ENCODE results near the gene NBPF1. TPM values are rescaled to one million over a fixed set of nuclear protein-coding genes. Genes with fewer than 3 reads are reported as not detected.

The NBPF1 gene
- total and polyA plus RNA-seq, 9 of the 15 experiments (the other 6 are each of a cell fraction or from before 2014, with no cell fraction given), result 5.2 to 42.6 (median 24.1) TPM

DNA sequence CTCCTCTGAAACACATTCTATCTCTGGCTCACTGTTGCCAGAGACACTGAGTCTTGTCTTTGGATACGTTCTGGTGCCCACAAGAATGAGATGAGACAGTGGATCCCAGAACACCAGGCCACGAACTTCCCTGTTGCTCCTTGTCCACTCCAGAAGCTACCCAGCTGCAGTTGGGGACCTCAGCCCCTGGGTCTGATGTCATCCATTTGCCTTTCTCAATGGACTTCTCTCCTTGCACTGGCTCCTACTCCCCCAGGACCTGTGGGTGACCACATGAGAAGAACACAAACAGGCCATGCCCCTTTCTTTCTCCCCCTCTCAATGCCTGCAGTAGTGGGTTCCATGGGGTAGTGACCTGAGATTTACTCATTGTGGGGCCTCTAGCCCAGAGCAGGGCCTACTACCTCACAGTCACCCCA lies 5.9 kb downstream of the NBPF1 start (continued):
- no peak for TF ChIP-seq TFAM (CRISPR knock-in tag; conservative IDR thresholded peaks at IDR 0.05)
- TF ChIP-seq ZNF57 (CRISPR knock-in tag; IDR thresholded peaks at IDR 0.05), result no peak
- no peak for TF ChIP-seq SAFB (IDR thresholded peaks at IDR 0.05; ENCODE audit: borderline replicate concordance, low read depth, low read length)
- TF ChIP-seq HNRNPH1 (optimal IDR thresholded peaks at IDR 0.05; ENCODE audit: low read depth, low read length), result no peak
- no peak for TF ChIP-seq POU5F1 (IDR thresholded peaks at IDR 0.05; ENCODE audit: borderline replicate concordance, low read depth, low read length, partially characterized antibody)
- TF ChIP-seq EWSR1 (IDR thresholded peaks at IDR 0.05; ENCODE audit: borderline replicate concordance, low read depth, partially characterized antibody), result no peak
- TF ChIP-seq ZFX (CRISPR knock-in tag; IDR thresholded peaks at IDR 0.05), result no peak
- no peak for TF ChIP-seq CSDE1 (IDR thresholded peaks at IDR 0.05)
- TF ChIP-seq PHF21A (IDR thresholded peaks at IDR 0.05; ENCODE audit: borderline replicate concordance, low read depth), result no peak
- TF ChIP-seq E2F3 (CRISPR knock-in tag; IDR thresholded peaks at IDR 0.05), result no peak
- TF ChIP-seq ZNF165 (CRISPR knock-in tag; IDR thresholded peaks at IDR 0.05; ENCODE audit: borderline replicate concordance), result no peak
- no peak for TF ChIP-seq ZC3H4 (CRISPR knock-in tag; IDR thresholded peaks at IDR 0.05; ENCODE audit: borderline replicate concordance)
- TF ChIP-seq, protein P1, sequence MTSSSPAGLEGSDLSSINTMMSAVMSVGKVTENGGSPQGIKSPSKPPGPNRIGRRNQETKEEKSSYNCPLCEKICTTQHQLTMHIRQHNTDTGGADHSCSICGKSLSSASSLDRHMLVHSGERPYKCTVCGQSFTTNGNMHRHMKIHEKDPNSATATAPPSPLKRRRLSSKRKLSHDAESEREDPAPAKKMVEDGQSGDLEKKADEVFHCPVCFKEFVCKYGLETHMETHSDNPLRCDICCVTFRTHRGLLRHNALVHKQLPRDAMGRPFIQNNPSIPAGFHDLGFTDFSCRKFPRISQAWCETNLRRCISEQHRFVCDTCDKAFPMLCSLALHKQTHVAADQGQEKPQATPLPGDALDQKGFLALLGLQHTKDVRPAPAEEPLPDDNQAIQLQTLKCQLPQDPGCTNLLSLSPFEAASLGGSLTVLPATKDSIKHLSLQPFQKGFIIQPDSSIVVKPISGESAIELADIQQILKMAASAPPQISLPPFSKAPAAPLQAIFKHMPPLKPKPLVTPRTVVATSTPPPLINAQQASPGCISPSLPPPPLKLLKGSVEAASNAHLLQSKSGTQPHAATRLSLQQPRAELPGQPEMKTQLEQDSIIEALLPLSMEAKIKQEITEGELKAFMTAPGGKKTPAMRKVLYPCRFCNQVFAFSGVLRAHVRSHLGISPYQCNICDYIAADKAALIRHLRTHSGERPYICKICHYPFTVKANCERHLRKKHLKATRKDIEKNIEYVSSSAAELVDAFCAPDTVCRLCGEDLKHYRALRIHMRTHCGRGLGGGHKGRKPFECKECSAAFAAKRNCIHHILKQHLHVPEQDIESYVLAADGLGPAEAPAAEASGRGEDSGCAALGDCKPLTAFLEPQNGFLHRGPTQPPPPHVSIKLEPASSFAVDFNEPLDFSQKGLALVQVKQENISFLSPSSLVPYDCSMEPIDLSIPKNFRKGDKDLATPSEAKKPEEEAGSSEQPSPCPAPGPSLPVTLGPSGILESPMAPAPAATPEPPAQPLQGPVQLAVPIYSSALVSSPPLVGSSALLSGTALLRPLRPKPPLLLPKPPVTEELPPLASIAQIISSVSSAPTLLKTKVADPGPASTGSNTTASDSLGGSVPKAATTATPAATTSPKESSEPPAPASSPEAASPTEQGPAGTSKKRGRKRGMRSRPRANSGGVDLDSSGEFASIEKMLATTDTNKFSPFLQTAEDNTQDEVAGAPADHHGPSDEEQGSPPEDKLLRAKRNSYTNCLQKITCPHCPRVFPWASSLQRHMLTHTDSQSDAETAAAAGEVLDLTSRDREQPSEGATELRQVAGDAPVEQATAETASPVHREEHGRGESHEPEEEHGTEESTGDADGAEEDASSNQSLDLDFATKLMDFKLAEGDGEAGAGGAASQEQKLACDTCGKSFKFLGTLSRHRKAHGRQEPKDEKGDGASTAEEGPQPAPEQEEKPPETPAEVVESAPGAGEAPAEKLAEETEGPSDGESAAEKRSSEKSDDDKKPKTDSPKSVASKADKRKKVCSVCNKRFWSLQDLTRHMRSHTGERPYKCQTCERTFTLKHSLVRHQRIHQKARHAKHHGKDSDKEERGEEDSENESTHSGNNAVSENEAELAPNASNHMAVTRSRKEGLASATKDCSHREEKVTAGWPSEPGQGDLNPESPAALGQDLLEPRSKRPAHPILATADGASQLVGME (CRISPR knock-in tag; IDR thresholded peaks at IDR 0.05), result no peak
- TF ChIP-seq ZNF263 (CRISPR knock-in tag; IDR thresholded peaks at IDR 0.05; ENCODE audit: borderline replicate concordance), result peak; percentile 40; the same call in 1 of the 2 replicates
- TF ChIP-seq PHB2 (IDR thresholded peaks at IDR 0.05; ENCODE audit: low read depth), result no peak
- no peak for TF ChIP-seq TRIM28 (IDR thresholded peaks at IDR 0.05)
- TF ChIP-seq RBM34 (IDR thresholded peaks at IDR 0.05; ENCODE audit: borderline replicate concordance, insufficient read depth, low read length), result no peak
- no peak for TF ChIP-seq RCOR1 (IDR thresholded peaks at IDR 0.05; ENCODE audit: borderline replicate concordance in 1 of 2, low read depth in 2 of 2, low read length in 2 of 2)
- TF ChIP-seq, protein P2, sequence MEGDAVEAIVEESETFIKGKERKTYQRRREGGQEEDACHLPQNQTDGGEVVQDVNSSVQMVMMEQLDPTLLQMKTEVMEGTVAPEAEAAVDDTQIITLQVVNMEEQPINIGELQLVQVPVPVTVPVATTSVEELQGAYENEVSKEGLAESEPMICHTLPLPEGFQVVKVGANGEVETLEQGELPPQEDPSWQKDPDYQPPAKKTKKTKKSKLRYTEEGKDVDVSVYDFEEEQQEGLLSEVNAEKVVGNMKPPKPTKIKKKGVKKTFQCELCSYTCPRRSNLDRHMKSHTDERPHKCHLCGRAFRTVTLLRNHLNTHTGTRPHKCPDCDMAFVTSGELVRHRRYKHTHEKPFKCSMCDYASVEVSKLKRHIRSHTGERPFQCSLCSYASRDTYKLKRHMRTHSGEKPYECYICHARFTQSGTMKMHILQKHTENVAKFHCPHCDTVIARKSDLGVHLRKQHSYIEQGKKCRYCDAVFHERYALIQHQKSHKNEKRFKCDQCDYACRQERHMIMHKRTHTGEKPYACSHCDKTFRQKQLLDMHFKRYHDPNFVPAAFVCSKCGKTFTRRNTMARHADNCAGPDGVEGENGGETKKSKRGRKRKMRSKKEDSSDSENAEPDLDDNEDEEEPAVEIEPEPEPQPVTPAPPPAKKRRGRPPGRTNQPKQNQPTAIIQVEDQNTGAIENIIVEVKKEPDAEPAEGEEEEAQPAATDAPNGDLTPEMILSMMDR (IDR thresholded peaks at IDR 0.05 in 2 of 3, conservative IDR thresholded peaks at IDR 0.05 in 1 of 3; ENCODE audit: insufficient read depth in 2 of 3, low read depth in 1 of 3, low read length in 3 of 3), result no peak
- TF ChIP-seq ZNF431 (CRISPR knock-in tag; IDR thresholded peaks at IDR 0.05), result no peak
- TF ChIP-seq RHOXF2B (CRISPR knock-in tag; conservative IDR thresholded peaks at IDR 0.05), result no peak
- TF ChIP-seq, protein P3, sequence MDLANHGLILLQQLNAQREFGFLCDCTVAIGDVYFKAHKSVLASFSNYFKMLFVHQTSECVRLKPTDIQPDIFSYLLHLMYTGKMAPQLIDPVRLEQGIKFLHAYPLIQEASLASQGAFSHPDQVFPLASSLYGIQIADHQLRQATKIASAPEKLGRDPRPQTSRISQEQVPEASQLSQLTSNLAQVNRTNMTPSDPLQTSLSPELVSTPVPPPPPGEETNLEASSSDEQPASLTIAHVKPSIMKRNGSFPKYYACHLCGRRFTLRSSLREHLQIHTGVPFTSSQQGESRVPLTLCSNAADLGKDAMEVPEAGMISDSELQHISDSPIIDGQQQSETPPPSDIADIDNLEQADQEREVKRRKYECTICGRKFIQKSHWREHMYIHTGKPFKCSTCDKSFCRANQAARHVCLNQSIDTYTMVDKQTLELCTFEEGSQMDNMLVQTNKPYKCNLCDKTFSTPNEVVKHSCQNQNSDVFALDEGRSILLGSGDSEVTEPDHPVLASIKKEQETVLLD (IDR thresholded peaks at IDR 0.05), result no peak
